Medulla oblongata (tissue), 1 donor: ENCODE measurements around the gene HSPG2.
"Not testable (repeated sequence)": the region's sequence is repeated elsewhere in the genome, so short reads cannot be mapped to it uniquely, and the experiment has no call there.

Source experiments
- DNase-seq: peaks from one replicate; pipeline ENCODE4 v3.0.0-alpha.2; 2015; ENCODE audit errors: extremely low spot score

The HSPG2 gene

DNA sequence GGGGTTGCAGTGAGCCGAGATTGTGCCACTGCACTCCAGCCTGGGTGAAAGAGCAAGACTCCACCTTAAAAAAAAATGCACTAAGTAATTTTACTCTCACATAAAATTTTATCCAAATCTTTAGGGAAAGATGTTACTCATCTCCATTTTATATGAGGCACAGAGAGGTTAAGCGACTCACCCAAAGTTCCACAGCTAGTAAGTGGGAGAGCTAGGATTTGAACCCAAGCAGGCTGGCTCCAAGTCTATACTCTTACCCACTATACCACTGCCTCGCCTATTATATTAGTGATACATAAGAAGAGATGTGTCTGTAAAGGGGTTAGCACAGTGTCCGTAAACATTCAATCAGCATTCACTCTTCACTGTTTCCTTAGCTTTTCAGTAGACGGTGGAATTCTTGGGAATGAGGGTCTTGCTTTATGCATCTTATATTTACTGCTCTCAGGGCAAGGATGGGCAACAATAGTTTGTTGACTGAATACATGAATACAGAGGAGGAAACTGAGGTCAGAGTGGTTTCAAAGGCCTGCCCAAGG is 109.9 kb downstream of the HSPG2 start:
- DNase-seq, result no peak

GRCh38 chr1:21826694-21827093 is 110.4 kb downstream of the HSPG2 start:
- not testable (repeated sequence) for DNase-seq

DNA sequence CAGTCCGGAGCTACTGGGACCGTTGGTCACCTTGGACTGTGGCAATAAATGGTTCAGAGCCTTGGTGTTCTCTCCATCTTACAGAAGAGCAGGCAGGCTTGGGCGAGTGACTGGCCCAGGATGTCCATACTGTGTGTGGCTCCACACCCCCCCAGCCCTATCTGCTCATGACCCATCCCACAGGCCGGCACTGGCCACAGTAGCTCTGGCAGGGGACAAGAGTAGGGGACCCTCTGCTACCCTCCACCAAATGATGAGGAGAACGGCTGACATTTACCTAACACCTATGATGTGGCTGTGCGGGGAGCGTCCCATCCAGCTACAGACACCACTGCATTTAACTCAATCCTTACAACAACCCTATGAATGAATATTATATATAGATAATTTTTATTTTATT is 111.7 kb downstream of the HSPG2 start:
- no peak for DNase-seq

DNA sequence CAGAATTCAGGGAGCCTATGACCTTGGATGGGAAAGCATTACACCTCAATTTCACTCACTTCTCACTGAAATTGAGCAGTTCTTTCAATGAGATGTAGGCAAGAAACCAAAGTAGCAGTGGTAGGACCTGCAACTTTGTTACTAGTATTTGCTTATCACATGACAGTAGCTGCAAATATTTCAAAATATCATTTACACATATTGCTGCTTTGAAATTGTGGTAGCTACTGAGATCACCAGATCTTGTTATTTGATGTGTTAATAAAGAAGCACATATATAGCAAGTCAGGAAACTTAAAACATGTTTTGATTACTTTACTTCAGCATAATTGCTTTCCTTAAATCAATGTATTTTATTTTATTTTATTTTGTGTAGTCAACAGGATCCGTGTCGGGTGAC is 112.2 kb downstream of the HSPG2 start:
- DNase-seq, result no peak

GRCh38 chr1:21823980-21824702 is 113.0 kb downstream of the HSPG2 start:
- DNase-seq, result no peak

- no peak for DNase-seq
These were observed 113.7 kb downstream of the HSPG2 start for GRCh38 chr1:21823206-21823979.

DNA sequence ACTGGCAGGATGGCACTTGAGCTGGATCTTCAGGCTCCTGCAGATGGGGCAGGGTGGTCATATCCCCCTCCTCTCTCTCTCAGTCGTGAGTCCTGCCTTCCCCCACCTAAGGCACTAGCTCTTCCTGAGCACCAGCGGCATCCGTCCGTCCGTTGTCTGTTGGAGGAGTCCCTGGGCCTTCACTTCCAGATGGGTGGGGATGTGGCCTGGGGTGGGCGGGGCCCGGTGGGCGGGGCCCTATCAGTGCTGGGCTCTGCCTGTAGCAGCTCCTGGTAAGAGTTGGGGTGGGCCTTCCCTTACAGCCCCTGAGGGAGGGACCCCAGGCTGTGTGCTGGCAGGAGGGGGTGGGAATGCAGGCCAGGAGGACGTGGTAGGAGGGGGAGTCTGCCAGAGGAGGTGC is 114.8 kb downstream of the HSPG2 start:
- no peak for DNase-seq

DNA sequence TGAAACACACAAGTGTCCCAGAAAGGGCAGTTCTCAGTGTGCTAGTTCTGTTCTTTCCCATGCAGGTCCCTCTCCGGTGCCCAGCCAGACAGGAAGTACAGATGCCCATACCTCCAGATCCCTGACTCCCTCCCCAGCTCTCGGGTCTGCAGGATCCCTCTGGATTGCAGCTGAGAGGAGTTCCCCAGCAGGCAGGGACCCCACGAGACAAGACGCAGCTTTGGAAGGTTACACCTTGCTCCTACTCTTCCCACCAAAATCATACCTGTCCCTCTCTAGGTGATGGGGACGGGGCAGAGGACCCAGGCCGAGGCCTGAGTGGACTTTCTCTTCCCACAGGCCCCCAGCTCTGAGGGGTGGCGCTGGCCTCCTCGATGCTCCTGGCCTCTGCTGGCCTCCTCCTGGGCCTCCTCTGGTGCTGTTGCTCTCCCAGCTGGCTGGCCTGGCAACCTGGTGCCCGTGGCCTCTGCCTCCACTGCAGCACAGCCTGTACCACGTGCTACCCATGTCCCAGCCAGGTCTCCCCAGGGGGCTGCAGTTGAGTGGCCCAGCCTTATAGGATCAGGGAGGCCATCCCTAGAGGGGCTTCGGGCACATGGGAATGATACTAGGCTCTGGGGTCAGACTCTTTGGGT is 115.6 kb downstream of the HSPG2 start:
- no peak for DNase-seq

DNA sequence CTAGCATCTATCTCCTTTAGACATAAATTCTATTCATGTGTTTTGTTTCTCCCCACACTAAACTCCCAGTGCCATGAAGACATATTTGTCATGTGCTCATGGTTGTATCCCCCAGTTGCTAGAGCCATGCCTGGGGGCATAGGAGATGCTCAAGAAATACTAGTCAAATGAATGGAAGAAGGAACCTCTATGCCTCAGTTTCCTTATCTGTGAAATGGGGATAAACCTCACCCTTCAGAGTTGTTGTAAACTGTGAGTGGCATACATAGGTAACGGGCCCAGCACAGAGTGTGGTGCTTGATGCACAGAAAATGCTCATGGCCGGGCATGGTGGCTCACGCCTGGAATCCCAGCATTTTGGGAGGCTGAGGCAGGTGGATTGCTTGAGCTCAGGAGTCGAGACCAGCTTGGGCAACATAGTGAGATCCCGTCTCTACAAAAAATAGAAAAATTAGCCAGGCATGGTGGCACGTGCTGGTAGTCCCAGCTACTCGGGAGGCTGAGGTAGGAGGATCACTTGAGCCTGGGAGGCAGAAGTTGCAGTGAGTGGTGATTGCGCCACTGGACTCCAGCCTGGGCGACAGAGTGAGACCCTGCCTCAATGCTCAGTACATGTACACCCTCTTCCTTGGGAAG is 116.4 kb downstream of the HSPG2 start:
- no peak for DNase-seq

DNA sequence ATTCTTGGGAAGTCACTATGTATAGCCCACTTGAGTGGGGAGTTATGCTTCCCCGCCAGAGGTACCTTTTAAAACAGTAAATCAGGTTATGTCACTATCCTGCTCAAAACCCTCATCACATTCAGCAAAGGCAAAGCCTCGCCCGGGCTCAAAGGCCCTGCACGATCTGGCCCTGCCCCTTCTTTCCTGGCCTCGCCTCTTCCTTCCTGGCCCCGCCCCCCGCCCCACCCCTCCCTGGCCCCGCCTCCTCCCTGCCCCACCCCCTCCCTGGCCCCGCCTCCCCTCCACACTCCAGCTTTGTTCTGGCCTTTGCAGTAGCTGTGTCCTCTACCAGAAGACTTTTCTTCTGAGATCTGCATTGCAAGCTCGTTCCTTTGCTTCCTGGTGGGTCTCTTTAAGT is 118.5 kb downstream of the HSPG2 start:
- no peak for DNase-seq

GRCh38 chr1:21816602-21817302 is 120.4 kb downstream of the HSPG2 start:
- no peak for DNase-seq

DNA sequence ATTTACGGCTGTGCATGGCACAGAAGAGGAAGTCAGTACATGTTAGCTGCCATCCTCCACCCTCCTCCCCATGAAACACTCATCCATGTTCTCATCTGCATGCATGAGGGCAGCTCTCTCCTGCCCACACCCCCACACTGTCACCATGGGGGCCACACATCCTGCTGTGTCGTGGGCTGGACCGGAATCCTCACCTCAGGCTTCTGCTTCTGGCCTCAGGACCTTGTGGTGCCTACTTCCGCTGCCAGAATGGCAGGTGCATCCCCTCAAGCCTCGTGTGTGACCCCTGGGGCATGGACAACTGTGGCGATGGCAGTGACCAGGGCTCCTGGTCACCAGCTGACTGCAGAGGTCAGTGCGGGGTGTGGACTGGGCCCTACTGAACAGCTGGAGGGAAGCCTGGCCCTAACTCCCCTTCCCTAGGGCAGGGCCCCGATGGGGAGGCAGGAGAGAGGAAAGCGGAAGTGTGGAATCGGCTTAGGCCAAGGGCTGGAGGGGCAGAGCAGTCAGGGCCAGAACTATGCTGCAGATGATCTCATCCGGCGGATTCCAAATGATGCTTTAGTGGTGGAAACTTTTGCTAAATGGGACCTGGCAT is 121.3 kb downstream of the HSPG2 start:
- DNase-seq, result no peak

DNA sequence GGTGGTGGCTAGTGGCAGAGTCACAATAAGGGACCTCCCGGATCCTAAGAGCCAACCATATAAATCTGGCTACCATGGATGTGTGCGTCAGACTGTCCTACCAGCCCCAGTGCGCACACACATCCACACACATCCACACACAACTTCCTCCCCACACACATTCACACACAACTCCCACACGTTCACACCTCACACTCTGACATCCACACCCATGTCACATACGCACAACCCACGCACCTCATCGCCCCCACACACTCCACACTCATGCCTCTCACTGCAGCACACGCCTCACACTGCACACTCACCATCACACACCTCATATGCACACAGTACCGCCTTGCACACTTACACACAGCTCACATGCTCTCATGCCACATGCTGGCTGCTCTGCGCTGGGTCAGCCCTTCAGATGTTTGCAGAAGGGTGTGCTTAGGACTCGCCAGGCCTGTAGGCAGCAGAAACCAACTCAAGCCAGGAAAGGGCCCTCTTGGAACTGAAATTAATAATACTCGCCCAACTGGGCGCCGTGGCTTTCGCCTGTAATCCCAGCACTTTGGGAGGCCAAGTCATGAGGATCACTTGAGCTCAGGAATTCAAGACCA is 122.0 kb downstream of the HSPG2 start:
- DNase-seq, result no peak

DNA sequence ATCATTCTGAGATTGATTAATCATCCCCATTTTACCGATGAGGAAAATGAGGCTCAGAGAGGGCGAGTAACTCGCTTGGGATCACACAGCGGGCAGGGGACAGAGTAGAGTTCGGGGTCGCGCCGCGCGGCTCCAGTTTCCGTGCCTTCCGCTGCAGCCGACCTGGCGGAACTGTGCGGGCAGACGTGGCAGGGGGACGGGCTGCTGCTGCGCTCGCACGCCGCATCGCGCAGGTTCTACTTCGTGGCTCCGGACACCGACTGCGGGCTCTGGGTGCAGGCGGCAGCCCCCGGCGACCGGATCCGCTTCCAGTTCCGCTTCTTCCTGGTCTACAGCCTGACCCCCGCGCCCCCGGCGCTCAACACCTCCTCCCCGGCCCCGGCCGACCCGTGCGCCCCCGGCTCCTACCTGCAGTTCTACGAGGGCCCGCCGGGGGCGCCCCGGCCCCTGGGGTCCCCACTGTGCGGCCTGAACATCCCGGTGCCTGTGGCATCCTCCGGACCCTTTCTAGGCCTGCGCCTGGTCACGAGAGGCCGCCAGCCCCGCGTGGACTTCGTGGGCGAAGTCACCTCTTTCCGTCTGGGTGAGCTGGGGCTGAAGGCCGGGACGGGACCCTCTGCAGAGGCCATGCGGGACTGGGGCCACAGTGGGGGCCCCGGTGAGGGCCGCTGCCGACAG is 122.7 kb downstream of the HSPG2 start:
- DNase-seq, result no peak

DNA sequence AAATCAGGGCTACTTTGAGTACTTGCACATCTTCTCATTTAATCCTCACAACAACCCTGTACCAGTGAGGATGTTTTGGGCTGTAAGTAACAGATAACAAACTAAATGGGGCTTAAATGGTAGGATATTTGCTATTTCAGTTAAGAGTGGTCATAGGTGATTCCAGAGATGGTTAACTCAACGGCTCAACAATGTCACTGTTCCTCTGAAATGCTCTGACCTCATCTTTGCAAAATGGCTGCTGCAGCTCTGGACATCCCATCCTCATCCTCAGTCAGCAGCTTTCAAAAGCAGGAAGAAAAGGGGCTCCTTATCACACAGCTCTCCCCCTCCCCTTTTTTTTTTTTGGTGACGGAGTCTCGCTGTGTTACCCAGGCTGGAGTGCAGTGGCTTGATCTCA is 123.6 kb downstream of the HSPG2 start:
- DNase-seq, result no peak

DNA sequence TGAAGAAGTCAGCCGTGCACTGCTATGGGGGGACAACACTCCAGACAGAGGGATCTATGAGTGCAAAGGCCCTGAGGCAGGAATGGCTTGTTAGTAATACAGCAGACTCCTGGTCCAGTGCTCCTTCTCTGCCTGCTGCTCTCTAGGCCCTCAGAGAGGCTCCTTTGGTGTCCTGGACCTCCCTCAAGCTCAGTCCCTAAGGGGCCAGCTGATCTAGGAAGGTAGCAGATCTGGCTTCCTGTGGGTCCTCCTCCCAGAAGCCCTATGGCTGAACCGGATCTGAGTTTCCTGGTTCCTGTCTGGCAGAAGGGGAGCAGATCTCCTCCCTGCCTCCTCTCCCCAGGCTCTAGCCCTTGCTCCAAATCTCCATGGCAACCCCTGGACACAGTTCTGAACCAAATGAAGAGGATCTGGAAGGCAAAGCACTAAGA is 125.2 kb downstream of the HSPG2 start, which contains the start of gene LDLRAD2:
Gene LDLRAD2 (plus strand): TSS at position 391 of the 431 bp plus-strand sequence. CDS start 187 bp downstream, outside the sequence.
- DNase-seq, result no peak

DNA sequence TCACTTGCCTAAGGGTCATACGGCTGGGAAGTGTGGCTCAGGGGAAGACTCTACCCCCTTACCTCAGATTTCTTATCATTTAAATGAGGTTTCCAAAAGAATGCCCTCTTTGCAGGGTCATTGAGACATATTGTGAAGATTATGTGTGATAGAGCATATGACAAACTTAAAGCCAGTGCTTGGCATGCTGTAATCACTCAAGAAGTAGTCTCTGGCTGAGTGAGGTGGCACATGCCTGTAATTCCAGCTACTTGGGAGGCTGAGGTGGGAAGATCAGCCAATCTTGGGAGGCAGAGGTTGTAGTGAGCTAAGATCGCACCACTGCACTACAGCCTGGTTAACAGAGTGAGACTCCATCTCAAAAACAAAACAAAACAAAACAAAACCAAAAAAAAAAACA is 132.6 kb downstream of the HSPG2 start:
- no peak for DNase-seq

- DNase-seq, result no peak
These were observed 136.0 kb downstream of the HSPG2 start for GRCh38 chr1:21801100-21801499.

DNA sequence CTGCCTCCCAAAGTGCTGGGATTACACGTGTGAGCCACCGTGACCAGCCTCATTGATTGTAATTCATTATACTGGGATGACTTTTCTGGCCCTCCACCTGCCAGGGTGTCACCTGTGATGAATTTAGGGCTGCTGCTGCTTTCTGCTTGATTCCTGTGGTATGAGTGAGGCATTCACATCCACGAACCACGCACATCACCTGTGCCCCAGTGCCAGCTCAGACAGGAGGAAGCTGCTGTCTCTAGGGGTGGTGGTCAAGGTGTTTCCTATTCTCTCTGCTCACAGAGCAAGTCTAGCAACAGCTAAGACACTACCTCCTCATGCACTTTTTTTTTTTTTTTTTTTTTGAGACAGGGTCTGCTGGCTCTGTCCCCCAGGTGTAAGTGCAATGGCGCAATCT is 137.4 kb downstream of the HSPG2 start:
- DNase-seq, result no peak

DNA sequence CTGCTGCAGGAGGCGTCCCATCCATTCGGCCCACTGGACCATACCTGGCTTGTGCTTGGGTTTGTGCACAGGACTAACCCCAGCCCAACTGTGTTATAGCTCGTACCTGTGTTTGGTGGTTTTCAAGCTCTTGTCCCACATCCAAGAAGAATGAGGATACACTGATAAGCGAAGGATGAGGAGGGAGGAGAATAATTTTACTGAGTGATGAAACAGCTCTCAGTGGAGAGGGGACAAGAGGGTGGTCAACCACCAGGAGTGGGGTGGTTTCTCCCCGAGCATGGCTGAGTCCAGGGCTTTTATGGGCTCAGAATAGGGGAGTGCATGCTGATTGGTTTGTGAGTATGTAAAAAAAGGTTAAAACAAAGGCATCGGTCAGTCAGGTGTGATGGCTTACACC is 142.0 kb downstream of the HSPG2 start:
- no peak for DNase-seq
